Adrenal gland (tissue), 5 donors: ENCODE measurements around the gene FLRT3.

Source experiments
- POLR2A ChIP-seq, 2 donors: fragments of 450-650 bp; IDR thresholded peaks; one replicate each; pipeline ENCODE4 v1.6.1; 2017; ENCODE audit warnings: antibody characterized with exemption in 2 of 2, mild to moderate bottlenecking in 2 of 2, moderate library complexity in 1 of 2
- TF ChIP-seq, protein P1 (sequence below), 6 experiments: fragments of 450-650 bp in 4 of 6; fragments of 200-600 bp in 2 of 6; sonication (generic) in 1 of 6; IDR thresholded peaks; 1 replicate in 5 of 6; 2 replicates in 1 of 6; pipeline versions ENCODE4 v1.5.1 to v1.8.0; 2016 to 2021; ENCODE audit warnings: antibody characterized with exemption in 6 of 6, mild to moderate bottlenecking in 2 of 6, moderate library complexity in 1 of 6
- donor health status: DM: no; HTN: no; CAD: no.

DNA sequence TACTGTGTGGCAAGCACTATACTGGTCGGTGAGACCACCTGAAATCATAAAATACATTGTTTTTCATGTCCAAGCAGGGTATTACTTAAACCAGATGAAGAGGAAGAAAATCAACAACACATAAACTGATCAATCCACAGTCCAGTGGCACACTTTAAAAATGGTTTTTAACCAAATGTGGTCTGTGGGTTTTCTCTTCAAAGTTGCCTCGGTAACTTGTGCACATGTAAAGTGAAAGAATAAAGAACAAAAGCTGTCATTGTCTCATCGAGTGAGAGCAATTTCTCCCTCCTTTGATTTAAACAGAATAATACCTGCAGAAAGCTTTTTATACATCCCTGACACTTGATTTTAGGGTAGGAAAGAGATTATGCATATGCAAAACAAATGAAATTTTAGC, 3.7 kb downstream of the FLRT3 start:
- TF ChIP-seq, protein P1, sequence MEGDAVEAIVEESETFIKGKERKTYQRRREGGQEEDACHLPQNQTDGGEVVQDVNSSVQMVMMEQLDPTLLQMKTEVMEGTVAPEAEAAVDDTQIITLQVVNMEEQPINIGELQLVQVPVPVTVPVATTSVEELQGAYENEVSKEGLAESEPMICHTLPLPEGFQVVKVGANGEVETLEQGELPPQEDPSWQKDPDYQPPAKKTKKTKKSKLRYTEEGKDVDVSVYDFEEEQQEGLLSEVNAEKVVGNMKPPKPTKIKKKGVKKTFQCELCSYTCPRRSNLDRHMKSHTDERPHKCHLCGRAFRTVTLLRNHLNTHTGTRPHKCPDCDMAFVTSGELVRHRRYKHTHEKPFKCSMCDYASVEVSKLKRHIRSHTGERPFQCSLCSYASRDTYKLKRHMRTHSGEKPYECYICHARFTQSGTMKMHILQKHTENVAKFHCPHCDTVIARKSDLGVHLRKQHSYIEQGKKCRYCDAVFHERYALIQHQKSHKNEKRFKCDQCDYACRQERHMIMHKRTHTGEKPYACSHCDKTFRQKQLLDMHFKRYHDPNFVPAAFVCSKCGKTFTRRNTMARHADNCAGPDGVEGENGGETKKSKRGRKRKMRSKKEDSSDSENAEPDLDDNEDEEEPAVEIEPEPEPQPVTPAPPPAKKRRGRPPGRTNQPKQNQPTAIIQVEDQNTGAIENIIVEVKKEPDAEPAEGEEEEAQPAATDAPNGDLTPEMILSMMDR (IDR thresholded peaks at IDR 0.05): no peak
- TF ChIP-seq POLR2A (IDR thresholded peaks at IDR 0.05): no peak
